Fibroblast of lung (primary cell): ENCODE data around the gene MACROD2. TPM values are rescaled to one million over a fixed set of nuclear protein-coding genes. Genes with fewer than 3 reads are reported as not detected.

Experiments used
- DNase-seq, 2 donors: peaks; one replicate each; pipeline versions ENCODE4 v3.0.0 to v3.0.0-alpha.2; 2010; ENCODE audit warnings: low read depth in 2 of 2
- H2AFZ ChIP-seq: 2 replicates; pipeline ENCODE4 v1.5.1; 2012; ENCODE audit warnings: low read length, control low read depth, inconsistent platforms
- H3K27ac ChIP-seq: 2 replicates; pipeline ENCODE4 v1.5.1; 2011; ENCODE audit warnings: low read length, control low read depth; ENCODE audit not compliant: insufficient read depth
- H3K27me3 ChIP-seq: 2 replicates; pipeline ENCODE4 v1.5.1; 2011; ENCODE audit warnings: mild to moderate bottlenecking, low read length; ENCODE audit not compliant: control insufficient read depth, insufficient read depth
- H3K36me3 ChIP-seq: 2 replicates; pipeline ENCODE4 v1.5.1; 2011; ENCODE audit warnings: low read length; ENCODE audit not compliant: control insufficient read depth, insufficient read depth
- H3K4me1 ChIP-seq: 2 replicates; pipeline ENCODE4 v1.5.1; 2011; ENCODE audit warnings: low read length; ENCODE audit not compliant: control insufficient read depth, insufficient read depth; ENCODE audit errors: extremely low read depth
- H3K4me2 ChIP-seq: 2 replicates; pipeline ENCODE4 v1.5.1; 2011; ENCODE audit warnings: low read length, control low read depth; ENCODE audit not compliant: insufficient read depth; ENCODE audit errors: extremely low read depth
- H3K4me3 ChIP-seq, 4 experiments: fragments of 200-600 bp in 1 of 4; sonication (generic) in 1 of 4; replicated peaks in 1 of 4; 2 replicates each; pipeline ENCODE4 v1.5.1; 2011 to 2016; ENCODE audit warnings: low read length in 4 of 4, low read depth in 3 of 4, mild to moderate bottlenecking in 3 of 4, control low read depth in 2 of 4, inconsistent platforms in 1 of 4, mixed read lengths in 1 of 4; ENCODE audit not compliant: insufficient read depth in 1 of 4; ENCODE audit errors: control extremely low read depth in 1 of 4
- H3K79me2 ChIP-seq: 2 replicates; pipeline ENCODE4 v1.5.1; 2012; ENCODE audit warnings: mild to moderate bottlenecking, low read length, inconsistent platforms; ENCODE audit not compliant: control insufficient read depth, insufficient read depth
- H3K9ac ChIP-seq: 2 replicates; pipeline ENCODE4 v1.5.1; 2011; ENCODE audit warnings: mild to moderate bottlenecking, low read length, control low read depth; ENCODE audit not compliant: insufficient read depth
- H3K9me3 ChIP-seq: 2 replicates; pipeline ENCODE4 v1.5.1; 2012; ENCODE audit warnings: low read depth, low read length; ENCODE audit not compliant: control insufficient read depth, insufficient read depth
- H4K20me1 ChIP-seq: 2 replicates; pipeline ENCODE4 v1.5.1; 2011; ENCODE audit warnings: low read length; ENCODE audit not compliant: control insufficient read depth, insufficient read depth; ENCODE audit errors: extremely low read depth
- EZH2 ChIP-seq: IDR thresholded peaks from 2 replicates; pipeline ENCODE4 v1.5.1; 2012; ENCODE audit warnings: low read length, control low read depth, mild to moderate bottlenecking; ENCODE audit errors: missing control alignments
- polyA plus RNA-seq, 2 donors: library from polyadenylated mRNA; depleted of rRNA in 1 of 2; stranded (reverse) in 1 of 2; unstranded in 1 of 2; fragments of >200 nt; gene quantifications; 2 replicates each; pipeline ENCODE4 v1.2.1, GENCODE V29; 2011 to 2012; ENCODE audit warnings: missing spikeins in 1 of 2
- total RNA-seq: library from RNA; depleted of rRNA; stranded (reverse); fragments of >200 nt; gene quantifications from 2 replicates; pipeline ENCODE4 v1.2.1, GENCODE V29; 2014
- TF ChIP-seq, protein P1 (sequence below), 2 donors: IDR thresholded peaks in 1 of 2; conservative IDR thresholded peaks in 1 of 2; 1 replicate in 1 of 2; 2 replicates in 1 of 2; pipeline ENCODE4 v1.5.1; 2011 to 2012; ENCODE audit warnings: low read length in 2 of 2, control low read depth in 1 of 2, inconsistent platforms in 1 of 2, low read depth in 1 of 2, mild to moderate bottlenecking in 1 of 2

MACROD2 gene
- total and polyA plus RNA-seq, 2 donors (not counting 1 experiment from before 2014, with no cell fraction given): 0.54 to 1.7 TPM

DNA sequence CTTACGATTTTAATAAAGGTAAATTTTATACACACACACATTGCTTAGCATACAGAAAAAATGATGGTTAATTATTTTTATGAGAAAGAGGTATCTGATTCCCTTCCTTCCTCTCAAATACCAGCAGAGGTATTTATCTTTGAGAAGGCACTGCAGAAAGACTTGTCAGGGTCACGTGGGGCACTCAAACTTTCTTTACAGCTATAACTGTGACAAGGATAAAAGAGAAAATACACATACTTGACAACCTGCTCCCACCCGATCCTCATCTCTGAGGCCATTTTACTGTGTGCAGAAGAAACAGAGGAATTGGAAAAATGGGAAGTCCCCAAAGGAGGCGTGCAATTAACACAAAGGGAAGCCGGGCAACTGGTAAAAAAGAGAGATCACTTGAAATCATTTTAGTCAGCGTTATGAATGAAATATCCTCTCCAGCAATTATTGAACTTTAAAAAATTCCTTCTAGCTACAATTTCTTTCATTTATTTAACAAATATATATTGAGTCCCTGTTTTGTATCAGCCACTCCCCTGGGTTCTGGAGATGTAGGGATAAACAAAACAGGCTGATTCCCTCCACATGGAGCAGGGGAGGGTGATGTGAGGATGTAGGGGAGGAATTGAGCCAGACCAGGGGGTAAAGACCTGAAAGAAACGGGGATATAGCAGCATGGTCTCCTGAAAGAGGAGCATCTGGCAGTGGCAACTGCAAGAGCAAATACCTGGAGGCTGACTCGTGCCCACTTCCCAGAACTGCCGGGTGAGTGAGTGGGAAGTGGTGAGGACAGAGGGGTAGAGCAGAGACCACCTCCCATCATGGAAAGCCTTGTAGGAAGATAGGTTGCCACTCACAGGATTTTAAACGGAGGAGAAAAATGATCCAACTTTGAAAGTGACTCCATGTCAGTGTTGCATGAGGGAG, 2067.6 kb downstream of the MACROD2 start:
- Histone ChIP-seq H3K4me3 (no peak overlapping the region), H3K9me3 (no peaks in the 10 kb centered on the region), H3K27ac (no peak overlapping the region), H3K9ac (no peak overlapping the region), H2AFZ (no peak overlapping the region), H4K20me1 (no peaks in the 10 kb centered on the region), H3K4me2 (no peak overlapping the region), H3K36me3 (no peaks in the 10 kb centered on the region), H3K79me2 (no peaks in the 10 kb centered on the region), H3K4me1 (no peaks in the 10 kb centered on the region), H3K27me3 (no peaks in the 10 kb centered on the region)
- DNase-seq: peak; percentile 1 to 12
- TF ChIP-seq, protein P1, sequence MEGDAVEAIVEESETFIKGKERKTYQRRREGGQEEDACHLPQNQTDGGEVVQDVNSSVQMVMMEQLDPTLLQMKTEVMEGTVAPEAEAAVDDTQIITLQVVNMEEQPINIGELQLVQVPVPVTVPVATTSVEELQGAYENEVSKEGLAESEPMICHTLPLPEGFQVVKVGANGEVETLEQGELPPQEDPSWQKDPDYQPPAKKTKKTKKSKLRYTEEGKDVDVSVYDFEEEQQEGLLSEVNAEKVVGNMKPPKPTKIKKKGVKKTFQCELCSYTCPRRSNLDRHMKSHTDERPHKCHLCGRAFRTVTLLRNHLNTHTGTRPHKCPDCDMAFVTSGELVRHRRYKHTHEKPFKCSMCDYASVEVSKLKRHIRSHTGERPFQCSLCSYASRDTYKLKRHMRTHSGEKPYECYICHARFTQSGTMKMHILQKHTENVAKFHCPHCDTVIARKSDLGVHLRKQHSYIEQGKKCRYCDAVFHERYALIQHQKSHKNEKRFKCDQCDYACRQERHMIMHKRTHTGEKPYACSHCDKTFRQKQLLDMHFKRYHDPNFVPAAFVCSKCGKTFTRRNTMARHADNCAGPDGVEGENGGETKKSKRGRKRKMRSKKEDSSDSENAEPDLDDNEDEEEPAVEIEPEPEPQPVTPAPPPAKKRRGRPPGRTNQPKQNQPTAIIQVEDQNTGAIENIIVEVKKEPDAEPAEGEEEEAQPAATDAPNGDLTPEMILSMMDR (conservative IDR thresholded peaks at IDR 0.05 in 1 of 2, IDR thresholded peaks at IDR 0.05 in 1 of 2; ENCODE audit: low read depth in 1 of 2, low read length in 2 of 2): no peak
- TF ChIP-seq EZH2: no peak

DNA sequence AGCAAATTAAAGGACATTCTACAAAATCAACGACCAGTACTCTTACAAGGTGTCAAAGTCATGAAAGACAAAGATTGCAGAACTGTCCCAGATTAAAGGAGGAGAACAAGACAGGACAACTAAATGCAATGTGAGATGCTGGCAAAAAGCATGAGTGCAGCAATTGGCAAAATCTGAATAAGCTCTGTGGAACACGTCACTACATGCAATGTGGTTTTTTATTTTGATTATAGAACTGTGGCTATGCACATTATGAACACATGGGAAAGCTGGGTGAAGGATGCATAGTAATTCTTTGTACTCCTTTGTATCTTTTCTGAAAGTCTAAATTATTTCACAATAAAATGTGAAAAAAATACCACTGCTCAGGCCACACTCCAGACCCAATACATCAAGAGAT, 2068.6 kb downstream of the MACROD2 start:
- H3K79me2 ChIP-seq: no peaks in the 10 kb centered on the region
- H3K4me3 ChIP-seq: no peak overlapping the region
- H3K9ac ChIP-seq: no peak overlapping the region
- no peaks in the 10 kb centered on the region for H4K20me1 ChIP-seq
- no peaks in the 10 kb centered on the region for H3K27me3 ChIP-seq
- no peak overlapping the region for H3K4me2 ChIP-seq
- no peaks in the 10 kb centered on the region for H3K36me3 ChIP-seq
- H2AFZ ChIP-seq: no peak overlapping the region
- H3K4me1 ChIP-seq: no peaks in the 10 kb centered on the region
- H3K27ac ChIP-seq: no peak overlapping the region
- no peaks in the 10 kb centered on the region for H3K9me3 ChIP-seq
- no peak for TF ChIP-seq EZH2
- TF ChIP-seq, protein P1 (conservative IDR thresholded peaks at IDR 0.05 in 1 of 2, IDR thresholded peaks at IDR 0.05 in 1 of 2; ENCODE audit: low read depth in 1 of 2, low read length in 2 of 2): no peak
- peak in 1 of 2 donors; percentile 30 for DNase-seq

DNA sequence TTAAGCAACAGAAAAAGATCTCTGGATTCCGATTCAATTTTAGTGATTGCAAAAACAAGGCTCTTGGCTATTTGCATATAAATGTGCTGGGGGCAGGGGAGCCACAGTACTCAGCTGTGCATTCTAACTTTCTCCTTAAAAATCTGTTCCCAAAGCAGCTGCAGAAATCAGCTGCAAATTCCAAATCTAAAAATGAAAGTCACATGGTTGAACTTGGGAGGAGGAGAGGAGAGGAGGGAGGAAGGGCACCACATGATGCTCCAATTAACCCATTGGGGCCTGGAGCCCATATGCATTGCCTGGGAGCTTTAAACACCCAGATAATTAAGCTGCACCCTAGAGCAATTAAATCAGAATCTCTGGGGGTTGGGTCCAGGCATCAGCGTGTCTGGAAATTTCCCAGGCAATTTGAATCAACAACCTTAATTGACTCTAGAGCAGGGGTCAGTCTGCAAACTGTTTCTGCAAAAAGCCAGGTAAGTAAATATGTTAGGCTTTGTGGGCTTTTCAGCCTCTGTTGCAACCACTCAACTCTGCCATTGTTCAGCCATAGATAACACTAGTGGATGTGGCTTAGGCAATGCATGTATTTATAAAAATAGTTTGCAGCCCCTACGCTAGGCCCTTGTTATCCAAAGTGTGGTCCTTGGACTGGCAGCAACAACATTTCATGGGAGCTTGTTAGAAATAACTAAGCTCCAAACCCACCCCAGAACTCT, 2069.8 kb downstream of the MACROD2 start:
- no peak overlapping the region for H2AFZ ChIP-seq
- H3K27me3 ChIP-seq: no peaks in the 10 kb centered on the region
- H3K4me2 ChIP-seq: no peak overlapping the region
- no peaks in the 10 kb centered on the region for H3K9me3 ChIP-seq
- DNase-seq: peak in 1 of 2 donors; percentile 9
- TF ChIP-seq, protein P1 (conservative IDR thresholded peaks at IDR 0.05 in 1 of 2, IDR thresholded peaks at IDR 0.05 in 1 of 2; ENCODE audit: low read depth in 1 of 2, low read length in 2 of 2): no peak
- TF ChIP-seq EZH2: no peak
- H3K4me1 ChIP-seq: no peaks in the 10 kb centered on the region
- no peaks in the 10 kb centered on the region for H4K20me1 ChIP-seq
- no peak overlapping the region for H3K27ac ChIP-seq
- H3K79me2 ChIP-seq: no peaks in the 10 kb centered on the region
- no peak overlapping the region for H3K9ac ChIP-seq
- H3K36me3 ChIP-seq: no peaks in the 10 kb centered on the region
- H3K4me3 ChIP-seq: no peak overlapping the region
